GM19025 (cell line): ENCODE measurements around the gene PHACTR1.
"Not testable (repeated sequence)": the region's sequence is repeated elsewhere in the genome, so short reads cannot be mapped to it uniquely, and the experiment has no call there.

ENCODE experiments used
- ATAC-seq: cut with Tn5 transposase; IDR thresholded peaks from one replicate; pipeline ENCODE4 v1.9.1; 2021; ENCODE audit warnings: mild to moderate bottlenecking, low read depth, moderate library complexity; ENCODE audit not compliant: unreplicated experiment

Gene PHACTR1

DNA sequence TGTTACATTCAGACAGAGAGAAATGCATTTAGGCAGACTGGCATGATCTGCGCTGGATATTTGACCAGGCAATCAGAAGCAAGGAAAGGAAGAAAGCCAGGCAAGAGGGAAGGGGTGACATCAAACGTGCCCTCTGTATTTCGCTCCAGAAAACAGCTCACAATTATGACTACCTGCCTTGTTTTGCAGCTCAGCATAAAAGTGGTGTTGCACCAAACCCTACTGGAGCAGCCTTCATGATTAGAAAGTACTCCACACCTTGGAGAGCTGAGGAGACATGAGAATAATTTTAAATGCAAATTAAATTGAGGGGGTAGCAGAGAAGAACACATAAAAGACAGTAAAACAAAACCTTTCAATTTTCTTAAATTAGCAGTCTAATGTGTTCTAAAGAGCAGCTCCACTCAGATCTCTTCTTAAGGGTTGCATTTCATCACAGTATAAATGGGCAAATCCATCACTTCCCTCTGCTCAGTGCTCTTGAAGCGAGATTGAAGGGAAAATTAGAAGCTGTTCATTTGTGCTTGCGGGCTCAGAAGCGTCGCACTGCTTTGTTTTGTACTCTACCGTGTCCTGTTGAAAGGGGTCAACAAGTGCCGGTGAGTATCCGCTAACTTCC lies at the start of gene PHACTR1:
TSS of gene PHACTR1 (plus strand) at position 470 of the 619 bp plus-strand sequence.
- ATAC-seq = no peak

DNA sequence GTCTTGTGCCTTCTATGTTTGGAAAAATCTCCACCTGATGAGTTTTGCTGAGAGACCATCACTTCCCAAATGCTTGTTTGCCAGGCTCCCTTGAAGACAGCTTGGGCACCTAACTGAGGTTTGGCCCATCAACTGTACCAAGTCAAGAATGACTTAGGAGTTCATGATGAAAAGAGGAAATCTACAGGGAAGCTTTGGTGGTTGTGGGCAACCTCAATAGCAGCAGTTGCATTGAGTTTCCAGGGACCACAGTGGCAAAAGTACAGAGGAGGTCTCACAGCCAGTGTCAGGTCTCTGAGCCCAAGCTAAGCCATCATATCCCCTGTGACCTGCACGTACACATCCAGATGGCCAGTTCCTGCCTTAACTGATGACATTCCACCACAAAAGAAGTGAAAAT lies 49.7 kb upstream of the PHACTR1 start:
- no peak for ATAC-seq

GRCh38 chr6:12675931-12676330 lies 40.6 kb upstream of the PHACTR1 start:
- no peak for ATAC-seq

DNA sequence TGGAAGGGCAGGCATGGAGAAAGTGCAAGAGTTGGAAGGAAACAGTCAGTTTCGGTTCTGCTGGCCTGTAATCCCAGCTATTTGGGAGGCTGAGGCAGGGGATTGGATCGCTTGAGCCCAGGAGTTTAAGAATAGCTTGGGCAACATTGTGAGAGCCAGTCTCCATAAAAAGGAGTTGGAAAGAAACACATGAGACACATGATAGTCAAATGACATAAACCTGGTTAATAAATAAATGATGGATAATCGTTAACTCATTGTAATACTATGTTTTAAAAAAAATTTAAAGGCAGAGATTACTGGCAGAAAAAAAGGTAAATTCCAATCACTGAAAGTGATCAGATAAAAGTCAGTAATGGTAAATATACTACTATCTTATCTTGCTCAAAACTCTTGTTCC lies 37.2 kb upstream of the PHACTR1 start:
- ATAC-seq = no peak

- ATAC-seq = no peak
Measured at GRCh38 chr6:12693122-12693521, 23.4 kb upstream of the PHACTR1 start.

GRCh38 chr6:12698298-12698697 lies 18.3 kb upstream of the PHACTR1 start:
- ATAC-seq = no peak

GRCh38 chr6:12704946-12705345 lies 11.6 kb upstream of the PHACTR1 start:
- no peak for ATAC-seq

DNA sequence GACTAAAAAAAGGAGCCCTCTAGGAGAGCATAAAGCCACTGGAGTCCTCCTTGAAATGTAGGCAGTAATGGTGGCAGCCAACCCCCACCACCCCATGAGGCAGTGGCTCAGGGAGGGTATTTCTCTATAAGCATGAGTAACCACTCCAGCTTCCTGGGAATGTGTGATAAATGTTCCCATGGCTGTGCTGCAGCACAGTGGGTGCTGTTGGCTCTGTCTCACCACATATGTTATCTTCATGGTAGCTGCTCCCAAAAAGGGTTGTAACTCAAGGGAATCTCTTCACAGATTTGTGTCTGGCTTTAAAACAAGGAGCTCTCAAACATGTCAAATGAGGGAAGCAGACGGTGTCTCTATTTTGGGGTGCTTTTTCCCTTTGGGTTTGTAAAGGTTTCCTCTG lies 7.5 kb upstream of the PHACTR1 start:
- no peak for ATAC-seq

DNA sequence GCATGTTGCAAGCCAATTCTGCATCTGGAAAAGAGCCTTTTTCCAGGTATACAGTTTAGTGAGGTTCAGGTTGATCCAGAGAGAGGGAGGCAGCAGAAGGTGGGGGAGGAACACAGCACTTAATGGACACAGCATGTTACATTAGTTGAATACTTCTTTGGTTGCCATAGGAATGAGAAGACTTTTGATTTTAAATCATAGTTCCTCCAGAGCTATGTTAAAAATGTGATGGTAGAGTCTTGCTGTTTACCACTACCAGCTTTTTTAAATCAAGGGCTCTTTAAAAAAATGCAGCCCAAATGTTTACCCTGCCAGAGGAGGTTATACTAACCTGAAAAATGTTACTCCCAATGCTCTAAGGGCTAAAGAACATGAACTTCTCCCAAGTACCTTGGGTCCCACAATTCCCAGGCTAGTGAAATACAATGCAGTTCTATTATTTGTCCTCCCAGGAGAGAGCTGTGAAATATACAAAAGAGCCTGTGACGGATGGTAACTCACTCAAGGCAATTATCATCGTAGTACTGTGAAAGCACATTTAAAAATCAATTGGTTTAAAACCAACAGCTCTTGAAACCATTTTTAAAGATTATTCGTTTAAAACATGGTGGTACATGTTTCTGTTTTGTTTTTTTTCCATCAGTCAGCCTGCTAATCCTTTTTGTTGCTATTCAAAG lies 6.9 kb upstream of the PHACTR1 start:
- ATAC-seq = no peak

- ATAC-seq = no peak
Measured at GRCh38 chr6:12710921-12711320, 5.6 kb upstream of the PHACTR1 start.

DNA sequence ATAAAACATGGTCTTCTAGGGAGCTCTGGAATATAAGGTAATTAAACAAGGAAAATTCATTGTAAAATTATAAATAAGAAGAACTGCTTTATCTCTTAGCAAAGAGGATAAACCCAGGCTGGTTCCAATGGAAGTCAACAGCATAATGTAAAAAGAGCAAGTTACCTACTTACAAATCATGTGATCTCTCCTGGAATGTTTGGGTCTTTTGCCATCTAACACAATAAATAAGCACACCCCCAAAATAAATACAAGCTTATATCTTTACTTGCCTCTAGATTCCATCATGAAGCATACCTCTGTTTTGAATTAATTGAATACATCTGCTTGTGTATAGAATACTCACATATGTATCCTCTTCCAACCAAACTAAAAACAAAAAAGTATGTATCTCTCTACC lies 2.5 kb upstream of the PHACTR1 start:
- ATAC-seq = no peak

- ATAC-seq = no peak
Measured at GRCh38 chr6:12715437-12715836, 1.1 kb upstream of the PHACTR1 start.

DNA sequence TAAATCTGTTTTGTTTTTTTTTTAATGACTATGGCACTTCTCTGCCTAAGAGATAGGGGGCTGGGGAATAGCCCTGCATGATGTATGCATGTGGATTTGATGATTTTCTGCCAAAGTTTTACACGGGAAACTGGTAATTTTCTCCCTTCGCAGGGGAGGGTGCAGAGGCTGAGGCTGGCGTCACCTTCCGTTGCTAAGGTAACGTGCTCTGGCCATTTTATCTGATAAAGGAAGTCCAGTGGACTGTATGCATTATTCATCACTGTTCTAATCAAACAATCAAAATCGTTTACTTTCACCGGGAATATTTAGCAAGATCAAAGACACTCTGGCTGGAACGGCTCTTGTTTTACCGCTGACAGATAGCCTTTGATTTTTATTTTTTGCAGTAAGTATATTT lies 789 bp downstream of the PHACTR1 start:
- no peak for ATAC-seq

- no peak for ATAC-seq
Measured at GRCh38 chr6:12718015-12718414, 1.4 kb downstream of the PHACTR1 start.

DNA sequence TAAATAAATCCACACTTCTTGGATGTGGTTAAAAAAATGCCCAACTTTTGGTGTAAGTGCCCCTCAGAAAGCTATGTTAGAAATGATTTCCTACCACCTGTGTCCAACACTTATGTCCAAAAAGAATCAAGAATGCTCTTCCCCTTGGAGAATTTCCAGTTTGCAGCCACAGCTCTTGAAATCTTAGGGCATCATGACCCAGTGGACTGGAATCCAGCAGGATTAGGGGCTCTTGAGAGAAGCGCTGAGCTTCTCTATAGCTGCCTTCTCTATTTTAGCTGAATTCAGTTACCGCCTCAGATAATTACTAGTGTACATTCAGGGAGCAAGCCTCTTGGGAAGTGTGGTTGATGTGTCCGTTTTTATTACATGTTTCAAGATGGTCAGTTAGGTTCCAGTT lies 2.5 kb downstream of the PHACTR1 start:
- ATAC-seq = no peak

DNA sequence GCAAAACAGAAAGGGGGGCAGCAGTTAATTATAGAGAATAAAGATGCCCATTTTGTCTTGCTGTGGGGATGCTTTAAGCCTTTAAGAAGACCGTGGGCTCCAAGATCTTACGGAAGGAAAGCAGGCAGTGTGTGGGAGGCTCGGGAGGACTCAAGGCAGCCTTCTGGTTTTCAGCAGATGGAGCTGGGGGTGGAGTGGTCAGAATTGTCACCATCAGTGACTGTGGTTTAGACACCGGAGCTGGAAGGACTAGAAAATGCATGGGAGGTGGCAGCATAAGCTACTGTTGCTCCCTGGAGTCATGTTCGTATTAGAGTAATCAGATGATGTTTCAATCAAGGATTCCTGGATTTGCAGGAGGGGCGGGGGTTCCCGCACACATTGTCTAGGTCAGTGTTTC lies 3.7 kb downstream of the PHACTR1 start:
- ATAC-seq = no peak

DNA sequence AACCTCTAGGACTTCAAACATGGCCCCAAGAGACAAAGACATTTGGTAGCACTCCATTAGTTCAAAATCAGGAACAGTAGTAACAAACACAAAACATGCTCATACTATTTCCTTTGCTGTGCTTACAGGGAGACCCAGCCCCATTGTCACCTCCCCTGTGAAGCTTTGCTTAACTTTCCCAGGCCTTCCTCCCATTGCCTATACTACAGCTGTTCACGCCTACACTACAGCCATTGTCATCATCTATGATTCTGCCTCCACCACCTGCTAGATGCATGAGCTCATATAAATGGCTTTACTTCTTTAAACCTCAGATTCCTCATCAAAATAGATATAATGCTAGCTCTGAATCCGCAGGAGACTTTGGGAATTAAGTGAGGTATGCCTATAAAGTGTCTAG lies 8.7 kb downstream of the PHACTR1 start:
- no peak for ATAC-seq

DNA sequence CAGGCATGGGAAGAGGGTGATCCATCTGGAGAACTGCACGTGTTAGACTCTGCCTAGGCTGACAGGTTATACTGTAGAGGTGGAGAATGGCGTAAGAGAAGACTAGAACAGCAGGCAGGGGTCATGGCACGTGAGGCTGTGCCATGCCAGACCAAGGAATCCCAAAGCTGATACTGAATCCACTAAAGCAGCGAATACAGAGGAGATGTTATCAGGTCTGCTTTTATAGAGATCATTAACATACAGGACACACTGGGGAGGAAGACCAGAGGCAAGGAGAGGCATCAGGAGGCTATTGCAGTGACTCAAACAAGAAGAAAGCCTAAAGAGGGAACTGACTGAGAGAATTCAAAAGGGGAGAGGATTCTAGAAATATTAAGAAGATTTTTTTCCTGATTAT lies 12.9 kb downstream of the PHACTR1 start:
- no peak for ATAC-seq

GRCh38 chr6:12730809-12731208 lies 14.2 kb downstream of the PHACTR1 start:
- not testable (repeated sequence) for ATAC-seq

GRCh38 chr6:12733876-12734275 lies 17.3 kb downstream of the PHACTR1 start:
- ATAC-seq = no peak

DNA sequence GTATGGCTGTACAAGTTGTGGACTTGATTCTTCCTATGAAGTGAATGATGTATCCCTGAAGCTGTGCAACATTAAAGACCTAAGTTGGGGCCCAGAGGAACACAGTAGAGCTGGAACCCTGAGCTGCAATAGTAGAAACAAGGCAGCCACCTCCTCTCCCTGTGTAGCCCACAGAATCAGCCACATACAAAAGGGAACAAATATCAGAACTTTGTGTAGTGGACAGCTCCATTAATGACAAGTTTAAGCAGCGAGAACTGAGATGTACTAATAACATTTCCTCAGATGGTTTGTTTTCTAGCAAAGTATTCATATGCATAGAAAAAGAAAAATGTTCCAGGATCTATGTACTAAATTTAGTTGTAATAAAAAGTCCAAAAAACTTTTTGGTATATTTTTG lies 19.2 kb downstream of the PHACTR1 start:
- ATAC-seq = no peak

DNA sequence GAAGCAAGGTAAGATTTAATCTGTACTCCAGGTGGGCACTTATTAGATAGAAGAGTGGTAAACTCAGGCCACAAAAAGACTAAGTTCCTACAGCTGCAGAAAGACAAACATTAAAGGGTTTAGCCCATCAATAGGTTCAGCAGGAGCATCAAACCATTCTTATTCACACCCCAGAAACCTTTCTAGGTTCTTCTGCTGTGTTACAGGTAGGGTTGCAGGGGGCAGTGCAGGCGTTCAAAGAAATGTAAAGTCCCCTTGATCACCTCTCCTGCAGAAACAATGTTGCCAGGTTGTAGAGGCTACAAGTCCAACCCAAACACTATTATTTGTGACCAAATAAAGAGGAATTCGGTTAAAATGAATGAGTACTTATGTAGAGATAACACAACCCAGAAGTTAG lies 31.8 kb downstream of the PHACTR1 start:
- ATAC-seq = no peak
